Measurements from ENCODE around the gene TSC22D1.

TSC22D1 gene

GRCh38 chr13:44399074-44399473 lies 177.1 kb downstream of the TSC22D1 start:
- H3K27ac ChIP-seq (ENCODE audit: low read depth, low read length), result no peak overlapping the region
- no peaks in the 10 kb centered on the region for H3K27me3 ChIP-seq (ENCODE audit: insufficient read depth, low read length, poor library complexity)
- H3K9ac ChIP-seq (ENCODE audit: low read length), result no peak overlapping the region
- no peak overlapping the region for H2BK15ac ChIP-seq (replicated peaks; ENCODE audit: low read depth)
- no peak overlapping the region for H3K4me2 ChIP-seq (ENCODE audit: low read length)
- no peak overlapping the region for H3K4ac ChIP-seq (ENCODE audit: low read depth, low read length)
- H2BK5ac ChIP-seq (ENCODE audit: low read length), result no peak overlapping the region
- DNase-seq, result no peak
- no peak overlapping the region for H4K8ac ChIP-seq (ENCODE audit: low read depth, low read length)
- H3K36me3 ChIP-seq (ENCODE audit: control insufficient read depth, insufficient read depth, low read length), result no peaks in the 10 kb centered on the region
- no peaks in the 10 kb centered on the region for H3K79me1 ChIP-seq (ENCODE audit: low read length)
- no peak overlapping the region for H3K23ac ChIP-seq (ENCODE audit: low read length)
- H3K18ac ChIP-seq (ENCODE audit: low read length), result no peak overlapping the region
- H3K4me3 ChIP-seq (ENCODE audit: low read length), result no peak overlapping the region
- WGBS (ENCODE audit: extremely low coverage, insufficient coverage, low lambda C conversion rate), result no CpG with 5 or more reads among the region's 3 CpGs
- no peak overlapping the region for H3K56ac ChIP-seq (ENCODE audit: low read length)
- H2BK120ac ChIP-seq (ENCODE audit: low read depth, low read length), result no peak overlapping the region
- H3K79me2 ChIP-seq (ENCODE audit: control insufficient read depth, insufficient read depth, low read length), result no peaks in the 10 kb centered on the region
- H3K4me1 ChIP-seq (ENCODE audit: control insufficient read depth, low read depth, low read length), result peaks cover 25% of the 10 kb centered on the region
- no peak overlapping the region for H4K5ac ChIP-seq (ENCODE audit: low read length)
- H2AK5ac ChIP-seq (ENCODE audit: low read length), result no peak overlapping the region

- Histone ChIP-seq H3K4me3 (ENCODE audit: low read length) (no peak overlapping the region), H2BK5ac (ENCODE audit: low read length) (no peak overlapping the region), H3K4ac (ENCODE audit: low read depth, low read length) (no peak overlapping the region), H3K79me1 (ENCODE audit: low read length) (no peaks in the 10 kb centered on the region), H3K9ac (ENCODE audit: low read length) (no peak overlapping the region), H2BK15ac (replicated peaks; ENCODE audit: low read depth) (peak overlapping the region; percentile 3), H3K36me3 (ENCODE audit: control insufficient read depth, insufficient read depth, low read length) (no peaks in the 10 kb centered on the region), H3K18ac (ENCODE audit: low read length) (no peak overlapping the region), H3K4me1 (ENCODE audit: control insufficient read depth, low read depth, low read length) (peaks cover 21% of the 10 kb centered on the region), H2AK5ac (ENCODE audit: low read length) (peak overlapping the region; percentile 37), H3K27ac (ENCODE audit: low read depth, low read length) (no peak overlapping the region), H4K8ac (ENCODE audit: low read depth, low read length) (no peak overlapping the region), H3K23ac (ENCODE audit: low read length) (no peak overlapping the region), H3K27me3 (ENCODE audit: insufficient read depth, low read length, poor library complexity) (no peaks in the 10 kb centered on the region), H3K79me2 (ENCODE audit: control insufficient read depth, insufficient read depth, low read length) (no peaks in the 10 kb centered on the region), H3K4me2 (ENCODE audit: low read length) (no peak overlapping the region), H3K56ac (ENCODE audit: low read length) (no peak overlapping the region), H2BK120ac (ENCODE audit: low read depth, low read length) (peak overlapping the region; percentile 5), H4K5ac (ENCODE audit: low read length) (no peak overlapping the region)
- WGBS (ENCODE audit: extremely low coverage, insufficient coverage, low lambda C conversion rate), result no CpG with 5 or more reads among the region's 3 CpGs
- DNase-seq, result no peak
These were observed 177.5 kb downstream of the TSC22D1 start for GRCh38 chr13:44398606-44399005.

- Histone ChIP-seq H4K8ac (ENCODE audit: low read depth, low read length) (no peak overlapping the region), H2BK5ac (ENCODE audit: low read length) (no peak overlapping the region), H3K79me2 (ENCODE audit: control insufficient read depth, insufficient read depth, low read length) (no peaks in the 10 kb centered on the region), H3K79me1 (ENCODE audit: low read length) (no peaks in the 10 kb centered on the region), H3K9ac (ENCODE audit: low read length) (no peak overlapping the region), H3K4me2 (ENCODE audit: low read length) (no peak overlapping the region), H2BK15ac (replicated peaks; ENCODE audit: low read depth) (no peak overlapping the region), H3K27me3 (ENCODE audit: insufficient read depth, low read length, poor library complexity) (no peaks in the 10 kb centered on the region), H3K4me3 (ENCODE audit: low read length) (no peak overlapping the region), H3K36me3 (ENCODE audit: control insufficient read depth, insufficient read depth, low read length) (no peaks in the 10 kb centered on the region), H2AK5ac (ENCODE audit: low read length) (no peak overlapping the region), H2BK120ac (ENCODE audit: low read depth, low read length) (peak overlapping the region; percentile 76), H3K23ac (ENCODE audit: low read length) (no peak overlapping the region), H4K5ac (ENCODE audit: low read length) (no peak overlapping the region), H3K56ac (ENCODE audit: low read length) (peak overlapping the region; percentile 71), H3K18ac (ENCODE audit: low read length) (peak overlapping the region; percentile 89), H3K27ac (ENCODE audit: low read depth, low read length) (peak overlapping the region; percentile 81), H3K4me1 (ENCODE audit: control insufficient read depth, low read depth, low read length) (peaks cover 14% of the 10 kb centered on the region), H3K4ac (ENCODE audit: low read depth, low read length) (no peak overlapping the region)
- whole genome bisulfite sequencing (ENCODE audit: extremely low coverage, insufficient coverage, low lambda C conversion rate), result no CpG with 5 or more reads among the region's 3 CpGs
- DNase-seq, result no peak
These were observed 178.3 kb downstream of the TSC22D1 start for GRCh38 chr13:44397766-44398223.

GRCh38 chr13:44396701-44397580 lies 179.2 kb downstream of the TSC22D1 start:
- Histone ChIP-seq H3K4me1 (ENCODE audit: control insufficient read depth, low read depth, low read length) (peaks cover 17% of the 10 kb centered on the region), H3K56ac (ENCODE audit: low read length) (peak overlapping the region; percentile 71), H3K9ac (ENCODE audit: low read length) (peak overlapping the region; percentile 26), H3K4me3 (ENCODE audit: low read length) (no peak overlapping the region), H3K4ac (ENCODE audit: low read depth, low read length) (no peak overlapping the region), H2BK15ac (replicated peaks; ENCODE audit: low read depth) (peak overlapping the region; percentile 43), H2BK120ac (ENCODE audit: low read depth, low read length) (peak overlapping the region; percentile 86), H3K18ac (ENCODE audit: low read length) (peak overlapping the region; percentile 93), H3K23ac (ENCODE audit: low read length) (no peak overlapping the region), H3K27me3 (ENCODE audit: insufficient read depth, low read length, poor library complexity) (no peaks in the 10 kb centered on the region), H3K79me1 (ENCODE audit: low read length) (no peaks in the 10 kb centered on the region), H4K5ac (ENCODE audit: low read length) (peak overlapping the region; percentile 52), H3K36me3 (ENCODE audit: control insufficient read depth, insufficient read depth, low read length) (no peaks in the 10 kb centered on the region), H3K79me2 (ENCODE audit: control insufficient read depth, insufficient read depth, low read length) (no peaks in the 10 kb centered on the region), H3K27ac (ENCODE audit: low read depth, low read length) (peak overlapping the region; percentile 95), H2AK5ac (ENCODE audit: low read length) (peak overlapping the region; percentile 83), H4K8ac (ENCODE audit: low read depth, low read length) (no peak overlapping the region), H2BK5ac (ENCODE audit: low read length) (peak overlapping the region; percentile 90), H3K4me2 (ENCODE audit: low read length) (no peak overlapping the region)
- WGBS (ENCODE audit: extremely low coverage, insufficient coverage, low lambda C conversion rate), result no CpG with 5 or more reads among the region's 26 CpGs
- peak; percentile 96 for DNase-seq

GRCh38 chr13:44395976-44396694 lies 180.0 kb downstream of the TSC22D1 start:
- no peaks in the 10 kb centered on the region for H3K79me2 ChIP-seq (ENCODE audit: control insufficient read depth, insufficient read depth, low read length)
- H2AK5ac ChIP-seq (ENCODE audit: low read length), result no peak overlapping the region
- H2BK120ac ChIP-seq (ENCODE audit: low read depth, low read length), result peak overlapping the region; percentile 86
- no CpG with 5 or more reads among the region's 8 CpGs for WGBS (ENCODE audit: extremely low coverage, insufficient coverage, low lambda C conversion rate)
- peak overlapping the region; percentile 95 for H3K27ac ChIP-seq (ENCODE audit: low read depth, low read length)
- H3K4me3 ChIP-seq (ENCODE audit: low read length), result no peak overlapping the region
- peak; percentile 59 for DNase-seq
- H3K4me1 ChIP-seq (ENCODE audit: control insufficient read depth, low read depth, low read length), result peaks cover 17% of the 10 kb centered on the region
- H3K79me1 ChIP-seq (ENCODE audit: low read length), result no peaks in the 10 kb centered on the region
- no peaks in the 10 kb centered on the region for H3K27me3 ChIP-seq (ENCODE audit: insufficient read depth, low read length, poor library complexity)
- peak overlapping the region; percentile 43 for H2BK15ac ChIP-seq (replicated peaks; ENCODE audit: low read depth)
- peak overlapping the region; percentile 83 for H2BK5ac ChIP-seq (ENCODE audit: low read length)
- no peak overlapping the region for H3K9ac ChIP-seq (ENCODE audit: low read length)
- H3K56ac ChIP-seq (ENCODE audit: low read length), result peak overlapping the region; percentile 44
- no peak overlapping the region for H3K4me2 ChIP-seq (ENCODE audit: low read length)
- H3K36me3 ChIP-seq (ENCODE audit: control insufficient read depth, insufficient read depth, low read length), result no peaks in the 10 kb centered on the region
- no peak overlapping the region for H4K5ac ChIP-seq (ENCODE audit: low read length)
- H3K23ac ChIP-seq (ENCODE audit: low read length), result no peak overlapping the region
- peak overlapping the region; percentile 93 for H3K18ac ChIP-seq (ENCODE audit: low read length)
- H4K8ac ChIP-seq (ENCODE audit: low read depth, low read length), result no peak overlapping the region
- H3K4ac ChIP-seq (ENCODE audit: low read depth, low read length), result no peak overlapping the region

Data from mesendoderm (in vitro differentiated cells).